Measurements from ENCODE around the gene EPYC. TPM values are rescaled to one million over a fixed set of nuclear protein-coding genes. Genes with fewer than 3 reads are reported as not detected.

Gene EPYC, protein sequence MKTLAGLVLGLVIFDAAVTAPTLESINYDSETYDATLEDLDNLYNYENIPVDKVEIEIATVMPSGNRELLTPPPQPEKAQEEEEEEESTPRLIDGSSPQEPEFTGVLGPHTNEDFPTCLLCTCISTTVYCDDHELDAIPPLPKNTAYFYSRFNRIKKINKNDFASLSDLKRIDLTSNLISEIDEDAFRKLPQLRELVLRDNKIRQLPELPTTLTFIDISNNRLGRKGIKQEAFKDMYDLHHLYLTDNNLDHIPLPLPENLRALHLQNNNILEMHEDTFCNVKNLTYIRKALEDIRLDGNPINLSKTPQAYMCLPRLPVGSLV
- total RNA-seq = not detected

GRCh38 chr12:91004872-91005271 lies at the start of gene EPYC:
EPYC (minus strand) TSS chr12:91004972; CDS start chr12:91002565, 2,407 bp downstream.
- ATAC-seq (no peak), DNase-seq (ENCODE audit: low spot score) (no peak)

DNA sequence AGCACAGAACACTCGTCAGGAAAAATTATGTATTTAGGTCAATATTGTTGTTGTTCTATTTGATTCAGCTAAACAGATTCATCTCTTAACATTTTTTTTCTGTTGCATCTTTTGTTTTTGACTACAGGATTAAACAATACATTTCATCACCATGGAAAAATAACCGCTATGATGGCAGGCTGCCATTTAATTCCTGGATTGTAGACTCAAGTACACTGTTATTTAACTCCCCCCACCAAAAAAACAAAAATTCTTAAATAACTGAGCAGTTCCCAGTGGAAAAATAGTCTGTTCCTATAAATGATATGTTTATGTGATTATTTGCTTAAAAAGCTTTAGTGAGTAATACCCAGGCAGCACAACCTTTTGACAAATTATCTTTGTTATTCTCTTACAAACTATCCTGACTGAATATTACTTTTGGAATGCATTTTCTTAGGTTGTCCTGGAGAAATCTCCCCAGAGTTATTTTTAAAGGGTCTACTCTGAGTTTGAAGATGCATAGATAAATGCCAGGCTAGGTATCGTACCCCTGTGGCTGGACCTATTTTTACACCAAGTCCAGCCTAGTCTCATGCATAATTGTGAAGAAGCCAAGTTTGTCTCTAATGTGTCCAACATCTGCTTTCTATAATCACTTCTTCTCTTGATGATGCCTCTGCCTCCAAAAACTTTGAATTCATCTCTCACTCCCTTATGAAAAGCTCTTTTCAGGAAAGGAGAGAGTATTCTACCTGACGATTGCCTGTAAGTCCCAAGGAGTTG lies 49.4 kb upstream of the EPYC start:
- no peak for DNase-seq (ENCODE audit: low spot score)

DNA sequence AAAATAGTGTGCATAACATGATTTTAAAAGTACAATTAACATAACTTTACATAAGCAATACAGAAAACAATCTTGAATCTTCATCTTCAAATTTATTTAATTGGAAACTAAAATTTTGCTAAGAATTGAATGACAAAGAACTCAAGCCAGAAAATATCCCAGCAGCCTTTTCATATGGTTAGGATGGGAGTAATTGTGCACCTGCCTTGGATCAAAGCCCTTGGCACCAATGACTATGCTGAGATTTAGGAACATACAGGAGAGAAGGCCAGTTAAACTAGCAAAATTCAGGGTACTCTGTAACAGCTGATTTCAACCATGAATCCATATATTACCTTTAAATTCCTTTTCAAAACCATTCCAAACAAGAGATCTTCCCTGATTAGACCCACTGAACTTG lies 47.3 kb upstream of the EPYC start:
- DNase-seq (ENCODE audit: low spot score) = no peak

More for the DNA sequence above, 49.4 kb upstream of the EPYC start:
- no peak for ATAC-seq

GRCh38 chr12:91044586-91044985 lies 39.8 kb upstream of the EPYC start:
- DNase-seq (ENCODE audit: low spot score) (no peak), ATAC-seq (no peak)

More for the DNA sequence above, 47.3 kb upstream of the EPYC start:
- ATAC-seq = no peak

DNA sequence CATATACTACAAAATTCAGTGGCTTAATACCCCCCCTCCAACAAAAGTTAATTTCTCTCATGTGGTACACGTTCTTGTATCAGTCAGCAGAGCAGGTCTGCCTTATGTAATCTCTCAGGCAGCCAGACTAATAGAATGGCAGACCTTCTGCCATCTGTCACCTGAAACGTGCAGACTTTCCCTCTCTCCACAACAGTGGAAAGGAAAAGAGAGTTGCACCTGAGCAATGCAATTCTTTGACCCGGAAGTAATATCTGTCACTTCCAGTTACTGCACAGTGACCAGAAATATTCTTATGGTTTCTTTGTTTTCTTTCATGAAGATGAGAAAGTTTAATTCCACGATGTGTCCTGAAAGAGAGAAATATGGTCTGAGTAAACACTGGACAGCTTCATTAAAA lies 38.6 kb upstream of the EPYC start:
- ATAC-seq (no peak), DNase-seq (ENCODE audit: low spot score) (no peak)

DNA sequence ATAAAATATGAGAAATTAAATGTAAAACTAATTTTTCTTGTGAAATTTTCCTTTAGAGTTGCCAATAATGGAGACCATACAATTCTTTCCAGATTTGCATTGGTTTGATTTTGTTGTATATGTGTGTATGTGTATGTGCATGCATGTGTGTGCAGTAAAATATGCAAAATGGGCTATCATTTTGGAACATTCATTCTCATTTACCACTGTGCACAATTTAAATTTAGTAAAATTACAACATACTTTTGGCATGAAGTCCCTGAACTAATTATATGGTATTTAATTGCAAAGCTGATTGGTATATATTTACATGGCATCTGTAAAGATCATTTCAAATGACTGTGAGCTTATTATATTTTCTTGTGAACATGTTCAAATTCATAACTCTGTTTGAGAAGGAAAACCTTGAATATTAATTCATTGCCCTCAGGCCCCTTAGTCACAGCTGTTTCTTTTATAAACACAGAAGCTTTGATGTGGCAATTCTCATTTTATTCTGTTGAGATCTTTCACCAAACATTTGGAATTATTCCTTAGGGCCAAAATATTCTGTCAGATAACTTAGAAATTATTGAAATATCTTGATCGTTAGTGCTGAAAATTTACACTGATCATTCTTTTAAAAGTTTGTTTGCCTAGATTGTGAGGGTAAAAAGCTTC lies 35.5 kb upstream of the EPYC start:
- DNase-seq (ENCODE audit: low spot score) = no peak
- no peak for ATAC-seq

GRCh38 chr12:91037276-91037675 lies 32.5 kb upstream of the EPYC start:
- ATAC-seq (no peak), DNase-seq (ENCODE audit: low spot score) (no peak)

DNA sequence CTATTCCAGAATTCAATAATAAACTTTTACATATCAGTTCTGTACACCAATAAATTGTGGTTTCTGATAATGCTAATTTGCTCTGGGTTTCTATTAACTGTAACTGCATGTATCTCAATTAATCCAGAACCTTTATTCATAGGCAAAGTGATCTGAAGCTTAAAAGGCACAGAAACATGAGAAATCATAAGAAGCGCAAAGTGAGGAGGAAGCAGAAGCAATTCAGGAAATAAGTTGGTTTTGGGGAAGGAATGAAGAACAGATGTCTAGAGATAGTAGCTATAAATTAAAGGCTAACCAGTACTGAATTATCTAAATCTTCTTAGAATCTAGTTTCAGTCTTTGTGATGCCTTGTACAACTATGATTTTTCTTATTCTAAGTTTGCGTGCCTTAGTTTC lies 28.5 kb upstream of the EPYC start:
- DNase-seq (ENCODE audit: low spot score) (no peak), ATAC-seq (no peak)

GRCh38 chr12:91023326-91024004 lies 18.7 kb upstream of the EPYC start:
- DNase-seq (ENCODE audit: low spot score) (no peak), ATAC-seq (no peak)

- DNase-seq (ENCODE audit: low spot score) = no peak
- no peak for ATAC-seq
Observed at GRCh38 chr12:91021076-91021475, 16.3 kb upstream of the EPYC start.

- DNase-seq (ENCODE audit: low spot score) = no peak
- ATAC-seq = no peak
Observed at GRCh38 chr12:91019455-91019854, 14.7 kb upstream of the EPYC start.

- ATAC-seq (no peak), DNase-seq (ENCODE audit: low spot score) (no peak)
Observed at GRCh38 chr12:91017511-91018263, 12.9 kb upstream of the EPYC start.

DNA sequence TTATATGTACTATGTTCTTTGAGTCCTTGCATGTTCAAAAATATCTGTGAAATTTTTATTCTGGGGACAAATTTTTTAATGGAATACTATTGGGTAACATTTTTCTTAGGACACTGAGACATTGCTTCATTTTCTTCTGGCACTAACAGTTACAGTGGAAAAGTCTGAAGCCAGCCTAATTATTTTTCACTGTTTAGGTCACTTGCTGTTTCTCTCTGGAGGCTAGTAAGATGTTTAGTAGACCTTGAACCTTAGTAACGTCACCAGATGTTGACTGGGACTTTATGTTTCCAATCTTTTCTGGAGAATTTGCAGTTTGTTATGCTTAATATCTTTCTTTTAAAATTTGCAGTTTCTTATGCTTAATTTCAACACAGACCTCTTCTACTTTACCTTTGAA lies 12.3 kb upstream of the EPYC start:
- DNase-seq (ENCODE audit: low spot score) (no peak), ATAC-seq (no peak)

GRCh38 chr12:91009319-91009950 lies 4.7 kb upstream of the EPYC start:
- DNase-seq (ENCODE audit: low spot score) = no peak
- ATAC-seq = no peak

GRCh38 chr12:91007531-91008290 lies 2.9 kb upstream of the EPYC start:
- ATAC-seq (no peak), DNase-seq (ENCODE audit: low spot score) (no peak)

GRCh38 chr12:91003737-91004136 lies 1.0 kb downstream of the EPYC start:
- ATAC-seq (no peak), DNase-seq (ENCODE audit: low spot score) (no peak)

DNA sequence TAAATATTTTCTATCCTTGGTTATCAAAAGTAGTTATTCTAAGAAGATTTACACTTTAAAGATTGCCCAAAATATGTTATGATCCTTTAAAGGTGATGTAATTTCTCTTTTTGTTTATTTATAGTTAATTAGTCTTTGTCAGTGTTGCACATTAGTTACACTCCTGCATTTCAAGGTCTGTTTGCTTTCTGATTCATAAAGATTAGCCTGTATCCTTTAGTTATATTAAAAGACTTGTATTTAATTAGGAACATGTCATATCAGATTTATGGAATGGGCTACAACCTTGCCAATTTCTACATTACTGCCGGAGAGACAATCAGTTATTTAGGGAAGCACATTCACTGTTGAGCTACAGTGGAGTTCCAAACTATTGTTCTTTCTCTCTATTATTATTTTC lies 3.5 kb downstream of the EPYC start:
- ATAC-seq (no peak), DNase-seq (ENCODE audit: low spot score) (no peak)

DNA sequence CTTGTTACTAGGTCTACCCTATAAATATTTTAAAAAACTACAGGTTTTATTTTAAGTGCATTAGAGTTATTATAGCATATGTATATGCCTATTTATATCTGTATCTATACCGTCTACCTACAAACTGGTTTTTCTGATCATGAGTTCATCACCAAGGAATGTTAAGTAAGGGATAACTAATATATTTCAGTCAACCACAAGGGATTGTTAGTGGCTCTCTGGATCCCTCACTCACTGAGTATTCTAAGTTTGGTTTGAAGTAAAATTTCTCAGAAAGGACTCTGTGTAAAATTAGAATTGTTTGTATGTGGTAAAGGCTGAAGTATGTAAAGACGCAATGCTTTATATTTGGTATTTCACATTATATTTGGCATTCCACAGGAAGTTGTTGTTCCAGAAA lies 4.8 kb downstream of the EPYC start:
- ATAC-seq (no peak), DNase-seq (ENCODE audit: low spot score) (no peak)

- no peak for DNase-seq (ENCODE audit: low spot score)
- no peak for ATAC-seq
Observed at GRCh38 chr12:90999527-90999926, 5.2 kb downstream of the EPYC start.
